NT2/D1 (cell line): ENCODE data around the gene CDK6.

ENCODE experiments used
- SUZ12 ChIP-seq: IDR thresholded peaks from 2 replicates; pipeline ENCODE4 v1.6.1; 2011; ENCODE audit not compliant: insufficient read length, insufficient read depth; ENCODE audit errors: extremely low read depth
- YY1 ChIP-seq: IDR thresholded peaks from 2 replicates; pipeline ENCODE4 v1.6.1; 2011; ENCODE audit not compliant: insufficient read length, insufficient read depth
- ZNF274 ChIP-seq: IDR thresholded peaks from 2 replicates; pipeline ENCODE4 v1.6.1; 2011; ENCODE audit warnings: mild to moderate bottlenecking, low read depth, low read length

DNA sequence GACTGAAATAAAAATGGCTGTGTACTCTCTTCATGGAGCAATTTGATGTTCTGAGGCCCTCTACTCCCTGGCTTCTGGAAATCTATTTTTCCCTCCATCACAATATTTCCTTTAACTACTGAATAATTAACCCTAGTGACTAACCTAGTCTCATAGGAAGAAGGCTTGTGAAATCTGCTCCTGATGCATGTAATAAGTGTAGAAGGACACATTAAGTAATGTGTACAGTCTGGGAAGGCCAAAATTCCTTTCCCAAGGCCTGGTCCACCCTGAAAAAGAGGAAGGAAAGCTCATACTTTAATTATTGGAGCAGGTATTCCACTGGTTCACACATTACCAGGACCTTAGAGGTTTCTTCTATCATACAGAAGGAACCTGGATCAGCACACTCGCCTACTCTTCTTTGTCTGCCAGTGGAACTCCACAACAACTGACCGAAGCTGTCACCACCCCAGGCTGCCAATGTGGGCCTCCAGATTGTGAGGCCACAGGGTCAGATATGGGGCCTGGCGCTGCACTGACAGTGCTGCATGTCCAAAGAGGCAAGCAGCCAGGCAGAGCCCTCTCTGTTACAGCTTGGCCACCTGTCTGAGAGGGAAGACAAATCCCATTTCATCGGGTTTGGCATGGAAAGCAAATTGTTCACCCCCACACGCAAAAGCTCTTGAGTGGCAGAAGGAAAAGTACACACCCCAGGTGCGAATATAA is 191.8 kb downstream of the CDK6 start:
- TF ChIP-seq ZNF274 (no peak), YY1 (no peak), SUZ12 (no peak)
